ENCODE data around the gene MRPL42. TPM values are rescaled to one million over a fixed set of nuclear protein-coding genes. Genes with fewer than 3 reads are reported as not detected.
"Not testable (repeated sequence)": the region's sequence is repeated elsewhere in the genome, so short reads cannot be mapped to it uniquely, and the experiment has no call there.

Gene MRPL42
- total RNA-seq, 1 donor from 2014 or later: 51.9 TPM

GRCh38 chr12:93447555-93448290 lies 19.6 kb upstream of the MRPL42 start:
- no peak for DNase-seq (ENCODE audit: low spot score)

- no peak for DNase-seq (ENCODE audit: low spot score)
Measured at GRCh38 chr12:93448796-93449195, 18.5 kb upstream of the MRPL42 start.

GRCh38 chr12:93449277-93449676 lies 18.0 kb upstream of the MRPL42 start:
- DNase-seq (ENCODE audit: low spot score): no peak

GRCh38 chr12:93451423-93452158 lies 15.7 kb upstream of the MRPL42 start:
- no peak for DNase-seq (ENCODE audit: low spot score)

GRCh38 chr12:93453633-93454032 lies 13.7 kb upstream of the MRPL42 start:
- no peak for DNase-seq (ENCODE audit: low spot score)

GRCh38 chr12:93456077-93456476 lies 11.2 kb upstream of the MRPL42 start:
- DNase-seq (ENCODE audit: low spot score): no peak

GRCh38 chr12:93459097-93459496 lies 8.2 kb upstream of the MRPL42 start:
- no peak for DNase-seq (ENCODE audit: low spot score)

- DNase-seq (ENCODE audit: low spot score): no peak
Measured at GRCh38 chr12:93460003-93460402, 7.3 kb upstream of the MRPL42 start.

- no peak for DNase-seq (ENCODE audit: low spot score)
Measured at GRCh38 chr12:93460902-93461301, 6.4 kb upstream of the MRPL42 start.

- no peak for DNase-seq (ENCODE audit: low spot score)
Measured at GRCh38 chr12:93461503-93461902, 5.8 kb upstream of the MRPL42 start.

GRCh38 chr12:93465841-93466240 lies 1.5 kb upstream of the MRPL42 start:
- DNase-seq (ENCODE audit: low spot score): no peak

- DNase-seq (ENCODE audit: low spot score): no peak
Measured at GRCh38 chr12:93466625-93467350, 526 bp upstream of the MRPL42 start.

- no peak for DNase-seq (ENCODE audit: low spot score)
Measured at GRCh38 chr12:93468008-93468371, 676 bp downstream of the MRPL42 start.

GRCh38 chr12:93469386-93469785 lies 2.1 kb downstream of the MRPL42 start:
- DNase-seq (ENCODE audit: low spot score): no peak

- DNase-seq (ENCODE audit: low spot score): no peak
Measured at GRCh38 chr12:93476555-93476954, 9.2 kb downstream of the MRPL42 start.

GRCh38 chr12:93482721-93483120 lies 15.4 kb downstream of the MRPL42 start:
- no peak for DNase-seq (ENCODE audit: low spot score)

- no peak for DNase-seq (ENCODE audit: low spot score)
Measured at GRCh38 chr12:93483151-93483807, 16.0 kb downstream of the MRPL42 start.

- no peak for DNase-seq (ENCODE audit: low spot score)
Measured at GRCh38 chr12:93484315-93484981, 17.1 kb downstream of the MRPL42 start.

GRCh38 chr12:93492808-93493207 lies 25.5 kb downstream of the MRPL42 start:
- DNase-seq (ENCODE audit: low spot score): not testable (repeated sequence)

- no peak for DNase-seq (ENCODE audit: low spot score)
Measured at GRCh38 chr12:93494096-93494495, 26.8 kb downstream of the MRPL42 start.

- no peak for DNase-seq (ENCODE audit: low spot score)
Measured at GRCh38 chr12:93497456-93497855, 30.1 kb downstream of the MRPL42 start.

GRCh38 chr12:93498813-93499212 lies 31.5 kb downstream of the MRPL42 start:
- DNase-seq (ENCODE audit: low spot score): not testable (repeated sequence)
